ENCODE measurements around the gene ATP6V0E2.

DNA sequence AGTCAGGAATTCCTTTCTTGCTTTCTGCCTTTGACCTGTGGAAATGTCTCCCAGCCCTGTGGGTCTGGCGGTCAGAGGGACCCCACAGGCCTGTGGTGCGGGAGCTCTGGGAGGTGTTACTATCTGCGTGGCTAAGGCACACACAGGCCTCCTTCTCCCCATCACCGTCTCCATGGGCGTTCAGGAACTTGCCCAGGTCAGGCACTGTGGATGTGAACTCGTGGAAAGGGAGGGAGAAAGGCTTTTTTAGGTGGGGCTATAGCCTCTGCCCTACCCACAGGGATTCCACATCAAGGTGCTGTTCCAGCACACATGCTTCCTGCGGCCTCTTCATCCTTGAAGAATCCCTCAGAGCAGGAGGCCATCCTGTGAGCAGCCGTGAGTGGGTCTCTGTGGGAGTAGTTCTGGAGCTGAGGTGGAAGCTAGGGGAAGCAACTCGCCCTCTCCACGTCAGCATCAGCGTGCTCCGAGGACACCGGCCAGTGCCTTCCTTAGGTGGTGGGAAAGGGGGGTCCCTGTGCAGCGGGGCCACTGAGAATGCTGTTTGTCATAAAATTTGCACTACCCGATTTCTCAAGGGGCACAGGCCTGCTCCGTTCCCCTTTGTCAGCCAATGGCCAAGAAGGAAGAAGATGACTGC lies 7.5 kb upstream of the ATP6V0E2 start:
- TF ChIP-seq, protein P1, sequence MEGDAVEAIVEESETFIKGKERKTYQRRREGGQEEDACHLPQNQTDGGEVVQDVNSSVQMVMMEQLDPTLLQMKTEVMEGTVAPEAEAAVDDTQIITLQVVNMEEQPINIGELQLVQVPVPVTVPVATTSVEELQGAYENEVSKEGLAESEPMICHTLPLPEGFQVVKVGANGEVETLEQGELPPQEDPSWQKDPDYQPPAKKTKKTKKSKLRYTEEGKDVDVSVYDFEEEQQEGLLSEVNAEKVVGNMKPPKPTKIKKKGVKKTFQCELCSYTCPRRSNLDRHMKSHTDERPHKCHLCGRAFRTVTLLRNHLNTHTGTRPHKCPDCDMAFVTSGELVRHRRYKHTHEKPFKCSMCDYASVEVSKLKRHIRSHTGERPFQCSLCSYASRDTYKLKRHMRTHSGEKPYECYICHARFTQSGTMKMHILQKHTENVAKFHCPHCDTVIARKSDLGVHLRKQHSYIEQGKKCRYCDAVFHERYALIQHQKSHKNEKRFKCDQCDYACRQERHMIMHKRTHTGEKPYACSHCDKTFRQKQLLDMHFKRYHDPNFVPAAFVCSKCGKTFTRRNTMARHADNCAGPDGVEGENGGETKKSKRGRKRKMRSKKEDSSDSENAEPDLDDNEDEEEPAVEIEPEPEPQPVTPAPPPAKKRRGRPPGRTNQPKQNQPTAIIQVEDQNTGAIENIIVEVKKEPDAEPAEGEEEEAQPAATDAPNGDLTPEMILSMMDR (IDR thresholded peaks at IDR 0.05), result no peak
- TF ChIP-seq CREB1 (CRISPR knock-in tag; IDR thresholded peaks at IDR 0.05), result no peak
- TF ChIP-seq KAT7 (CRISPR knock-in tag; IDR thresholded peaks at IDR 0.05; ENCODE audit: borderline replicate concordance), result no peak
- TF ChIP-seq, protein P2, sequence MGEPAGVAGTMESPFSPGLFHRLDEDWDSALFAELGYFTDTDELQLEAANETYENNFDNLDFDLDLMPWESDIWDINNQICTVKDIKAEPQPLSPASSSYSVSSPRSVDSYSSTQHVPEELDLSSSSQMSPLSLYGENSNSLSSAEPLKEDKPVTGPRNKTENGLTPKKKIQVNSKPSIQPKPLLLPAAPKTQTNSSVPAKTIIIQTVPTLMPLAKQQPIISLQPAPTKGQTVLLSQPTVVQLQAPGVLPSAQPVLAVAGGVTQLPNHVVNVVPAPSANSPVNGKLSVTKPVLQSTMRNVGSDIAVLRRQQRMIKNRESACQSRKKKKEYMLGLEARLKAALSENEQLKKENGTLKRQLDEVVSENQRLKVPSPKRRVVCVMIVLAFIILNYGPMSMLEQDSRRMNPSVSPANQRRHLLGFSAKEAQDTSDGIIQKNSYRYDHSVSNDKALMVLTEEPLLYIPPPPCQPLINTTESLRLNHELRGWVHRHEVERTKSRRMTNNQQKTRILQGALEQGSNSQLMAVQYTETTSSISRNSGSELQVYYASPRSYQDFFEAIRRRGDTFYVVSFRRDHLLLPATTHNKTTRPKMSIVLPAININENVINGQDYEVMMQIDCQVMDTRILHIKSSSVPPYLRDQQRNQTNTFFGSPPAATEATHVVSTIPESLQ (CRISPR knock-in tag; IDR thresholded peaks at IDR 0.05), result no peak
- TF ChIP-seq MYBL2 (CRISPR knock-in tag; IDR thresholded peaks at IDR 0.05), result no peak
- TF ChIP-seq, protein P3, sequence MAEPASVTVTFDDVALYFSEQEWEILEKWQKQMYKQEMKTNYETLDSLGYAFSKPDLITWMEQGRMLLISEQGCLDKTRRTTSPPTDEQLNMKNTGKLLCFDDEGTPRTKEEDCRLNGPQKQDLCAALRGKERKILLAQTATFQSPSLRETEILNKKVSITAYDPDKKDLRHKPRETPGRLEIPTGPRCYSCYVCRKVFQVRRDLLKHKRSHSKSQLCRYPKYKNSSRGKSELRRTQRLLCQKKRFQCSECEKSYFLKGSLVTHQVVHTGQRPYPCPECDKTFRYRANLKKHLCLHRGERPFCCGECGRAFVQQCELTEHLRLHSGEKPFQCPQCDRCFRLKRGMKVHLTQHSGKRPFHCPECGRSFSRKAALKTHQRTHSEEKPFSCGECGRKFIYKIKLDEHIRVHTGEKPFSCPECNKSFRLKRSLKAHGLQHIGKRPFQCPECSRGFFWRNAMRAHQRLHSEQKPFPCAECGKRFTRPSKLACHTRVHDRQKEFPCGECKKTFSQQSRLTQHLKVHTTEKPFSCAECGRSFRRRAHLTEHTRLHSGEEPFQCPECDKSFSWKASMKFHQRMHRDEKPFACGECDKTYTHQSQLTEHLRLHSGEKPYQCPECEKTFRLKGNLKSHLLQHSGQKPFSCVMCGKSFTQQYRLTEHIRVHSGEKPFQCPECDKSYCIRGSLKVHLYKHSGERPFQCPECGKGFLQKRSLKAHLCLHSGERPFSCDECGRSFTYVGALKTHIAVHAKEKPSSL (CRISPR knock-in tag; conservative IDR thresholded peaks at IDR 0.05), result no peak
- TF ChIP-seq, protein P4, sequence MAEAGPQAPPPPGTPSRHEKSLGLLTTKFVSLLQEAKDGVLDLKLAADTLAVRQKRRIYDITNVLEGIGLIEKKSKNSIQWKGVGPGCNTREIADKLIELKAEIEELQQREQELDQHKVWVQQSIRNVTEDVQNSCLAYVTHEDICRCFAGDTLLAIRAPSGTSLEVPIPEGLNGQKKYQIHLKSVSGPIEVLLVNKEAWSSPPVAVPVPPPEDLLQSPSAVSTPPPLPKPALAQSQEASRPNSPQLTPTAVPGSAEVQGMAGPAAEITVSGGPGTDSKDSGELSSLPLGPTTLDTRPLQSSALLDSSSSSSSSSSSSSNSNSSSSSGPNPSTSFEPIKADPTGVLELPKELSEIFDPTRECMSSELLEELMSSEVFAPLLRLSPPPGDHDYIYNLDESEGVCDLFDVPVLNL (CRISPR knock-in tag; IDR thresholded peaks at IDR 0.05; ENCODE audit: borderline replicate concordance, low read depth), result no peak
- TF ChIP-seq ESRRA (CRISPR knock-in tag; IDR thresholded peaks at IDR 0.05; ENCODE audit: borderline replicate concordance), result no peak
- TF ChIP-seq, protein P5, sequence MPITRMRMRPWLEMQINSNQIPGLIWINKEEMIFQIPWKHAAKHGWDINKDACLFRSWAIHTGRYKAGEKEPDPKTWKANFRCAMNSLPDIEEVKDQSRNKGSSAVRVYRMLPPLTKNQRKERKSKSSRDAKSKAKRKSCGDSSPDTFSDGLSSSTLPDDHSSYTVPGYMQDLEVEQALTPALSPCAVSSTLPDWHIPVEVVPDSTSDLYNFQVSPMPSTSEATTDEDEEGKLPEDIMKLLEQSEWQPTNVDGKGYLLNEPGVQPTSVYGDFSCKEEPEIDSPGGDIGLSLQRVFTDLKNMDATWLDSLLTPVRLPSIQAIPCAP (CRISPR knock-in tag; IDR thresholded peaks at IDR 0.05), result no peak
- TF ChIP-seq, protein P6, sequence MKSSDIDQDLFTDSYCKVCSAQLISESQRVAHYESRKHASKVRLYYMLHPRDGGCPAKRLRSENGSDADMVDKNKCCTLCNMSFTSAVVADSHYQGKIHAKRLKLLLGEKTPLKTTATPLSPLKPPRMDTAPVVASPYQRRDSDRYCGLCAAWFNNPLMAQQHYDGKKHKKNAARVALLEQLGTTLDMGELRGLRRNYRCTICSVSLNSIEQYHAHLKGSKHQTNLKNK (CRISPR knock-in tag; IDR thresholded peaks at IDR 0.05), result no peak

All from WTC11 (cell line).